ENCODE measurements around the gene MYO7B. TPM values are rescaled to one million over a fixed set of nuclear protein-coding genes. Genes with fewer than 3 reads are reported as not detected.

The MYO7B gene
- polyA plus RNA-seq, 1 of the 3 experiments (the other 2 are of a cell fraction) = 0.08 TPM

DNA sequence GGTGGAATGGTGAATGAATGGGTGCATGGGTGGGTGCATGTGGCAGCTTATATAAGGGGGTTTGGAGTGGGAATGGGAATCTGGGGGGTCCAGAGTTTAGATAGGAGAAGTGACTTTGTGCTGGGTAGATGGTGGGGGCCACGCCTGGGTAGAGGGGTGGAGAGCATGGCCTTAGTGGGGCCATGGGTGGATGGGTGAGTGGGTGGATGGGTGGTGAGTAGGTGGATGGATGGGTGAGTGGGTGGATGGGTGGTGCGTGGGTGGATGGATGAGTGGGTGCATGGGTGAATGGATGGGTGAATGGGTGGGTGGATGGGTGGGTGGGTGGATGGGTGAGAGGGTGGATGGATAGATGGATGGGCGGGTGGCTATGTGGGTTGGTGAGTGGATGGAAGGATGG is 53.9 kb downstream of the MYO7B start:
- Histone ChIP-seq H3F3A (replicated peaks; ENCODE audit: insufficient read depth) (no peaks in the 10 kb centered on the region), H3K79me2 (ENCODE audit: insufficient read depth) (no peaks in the 10 kb centered on the region), H3K9ac (no peak overlapping the region), H2AFZ (ENCODE audit: low read depth) (no peak overlapping the region), H3K9me3 (no peaks in the 10 kb centered on the region), H3K9me2 (no peaks in the 10 kb centered on the region), H3K4me3 (ENCODE audit: low read depth in 2 of 2, low read length in 1 of 2) (no peak overlapping the region), H3K27me3 (ENCODE audit: insufficient read depth) (no peaks in the 10 kb centered on the region), H3K27ac (ENCODE audit: low read depth in 2 of 2, low read length in 1 of 2) (no peak overlapping the region), H3K4me1 (ENCODE audit: control insufficient read depth in 1 of 2, insufficient read depth in 2 of 2, low read depth in 1 of 2, low read length in 1 of 2) (no peaks in the 10 kb centered on the region), H3K4me2 (no peak overlapping the region), H4K20me1 (ENCODE audit: insufficient read depth) (no peaks in the 10 kb centered on the region), H3K36me3 (replicated peaks in 1 of 2; ENCODE audit: control insufficient read depth in 1 of 2, insufficient read depth in 2 of 2, low read length in 1 of 2) (no peaks in the 10 kb centered on the region)
- WGBS (ENCODE audit: low lambda C conversion rate) = 65% methylated on average over 3 of the region's 3 CpGs
- TF ChIP-seq MAX (IDR thresholded peaks at IDR 0.05; ENCODE audit: low read depth) = no peak
- TF ChIP-seq RCOR1 (IDR thresholded peaks at IDR 0.05; ENCODE audit: low read length) = no peak
- no peak for TF ChIP-seq EZH2phosphoT487 (IDR thresholded peaks at IDR 0.05; ENCODE audit: borderline replicate concordance, low read depth)
- no peak for TF ChIP-seq ZBTB33 (IDR thresholded peaks at IDR 0.05; ENCODE audit: borderline replicate concordance, low read depth)
- DNase-seq = no peak
- CTCF ChIA-PET = interaction anchor here (1.3 kb wide), 2 partner anchors 9 to 86 kb away, joined by 3 to 4 read pairs; partner anchors contain the start of gene LIMS2
- POLR2A ChIA-PET = no interaction called here

DNA sequence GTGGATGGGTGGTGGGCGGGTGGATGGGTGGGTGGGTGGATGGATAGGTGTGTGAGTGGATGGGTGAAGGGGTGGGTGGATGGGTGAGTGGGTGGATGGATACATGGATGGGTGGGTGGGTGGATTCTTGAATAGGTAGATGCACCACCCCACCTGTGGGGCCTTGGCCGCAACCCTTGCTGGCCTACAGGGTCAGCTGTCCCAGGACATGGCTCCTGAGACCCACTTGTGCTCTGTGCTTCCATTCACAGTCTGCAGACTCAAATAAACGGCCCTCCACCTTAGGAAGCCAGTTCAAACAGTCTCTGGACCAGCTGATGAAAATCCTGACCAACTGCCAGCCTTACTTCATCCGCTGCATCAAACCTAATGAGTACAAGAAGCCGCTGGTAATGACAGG is 54.4 kb downstream of the MYO7B start:
- no peak overlapping the region for H3K9ac ChIP-seq
- no peak for TF ChIP-seq SIN3A (IDR thresholded peaks at IDR 0.05; ENCODE audit: borderline replicate concordance, low read depth, low read length)
- no peak for TF ChIP-seq TCF12 (IDR thresholded peaks at IDR 0.05)
- TF ChIP-seq YY1 (IDR thresholded peaks at IDR 0.05; ENCODE audit: low read depth) = no peak
- TF ChIP-seq EP300 (IDR thresholded peaks at IDR 0.05; ENCODE audit: borderline replicate concordance in 1 of 2, low read depth in 1 of 2, low read length in 1 of 2) = no peak
- no peak for TF ChIP-seq JUND (IDR thresholded peaks at IDR 0.05)
- TF ChIP-seq, protein P1, sequence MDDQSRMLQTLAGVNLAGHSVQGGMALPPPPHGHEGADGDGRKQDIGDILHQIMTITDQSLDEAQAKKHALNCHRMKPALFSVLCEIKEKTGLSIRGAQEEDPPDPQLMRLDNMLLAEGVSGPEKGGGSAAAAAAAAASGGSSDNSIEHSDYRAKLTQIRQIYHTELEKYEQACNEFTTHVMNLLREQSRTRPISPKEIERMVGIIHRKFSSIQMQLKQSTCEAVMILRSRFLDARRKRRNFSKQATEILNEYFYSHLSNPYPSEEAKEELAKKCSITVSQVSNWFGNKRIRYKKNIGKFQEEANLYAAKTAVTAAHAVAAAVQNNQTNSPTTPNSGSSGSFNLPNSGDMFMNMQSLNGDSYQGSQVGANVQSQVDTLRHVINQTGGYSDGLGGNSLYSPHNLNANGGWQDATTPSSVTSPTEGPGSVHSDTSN (IDR thresholded peaks at IDR 0.05) = no peak
- TF ChIP-seq FOXJ3 (CRISPR knock-in tag; IDR thresholded peaks at IDR 0.05) = no peak
- TF ChIP-seq, protein P2, sequence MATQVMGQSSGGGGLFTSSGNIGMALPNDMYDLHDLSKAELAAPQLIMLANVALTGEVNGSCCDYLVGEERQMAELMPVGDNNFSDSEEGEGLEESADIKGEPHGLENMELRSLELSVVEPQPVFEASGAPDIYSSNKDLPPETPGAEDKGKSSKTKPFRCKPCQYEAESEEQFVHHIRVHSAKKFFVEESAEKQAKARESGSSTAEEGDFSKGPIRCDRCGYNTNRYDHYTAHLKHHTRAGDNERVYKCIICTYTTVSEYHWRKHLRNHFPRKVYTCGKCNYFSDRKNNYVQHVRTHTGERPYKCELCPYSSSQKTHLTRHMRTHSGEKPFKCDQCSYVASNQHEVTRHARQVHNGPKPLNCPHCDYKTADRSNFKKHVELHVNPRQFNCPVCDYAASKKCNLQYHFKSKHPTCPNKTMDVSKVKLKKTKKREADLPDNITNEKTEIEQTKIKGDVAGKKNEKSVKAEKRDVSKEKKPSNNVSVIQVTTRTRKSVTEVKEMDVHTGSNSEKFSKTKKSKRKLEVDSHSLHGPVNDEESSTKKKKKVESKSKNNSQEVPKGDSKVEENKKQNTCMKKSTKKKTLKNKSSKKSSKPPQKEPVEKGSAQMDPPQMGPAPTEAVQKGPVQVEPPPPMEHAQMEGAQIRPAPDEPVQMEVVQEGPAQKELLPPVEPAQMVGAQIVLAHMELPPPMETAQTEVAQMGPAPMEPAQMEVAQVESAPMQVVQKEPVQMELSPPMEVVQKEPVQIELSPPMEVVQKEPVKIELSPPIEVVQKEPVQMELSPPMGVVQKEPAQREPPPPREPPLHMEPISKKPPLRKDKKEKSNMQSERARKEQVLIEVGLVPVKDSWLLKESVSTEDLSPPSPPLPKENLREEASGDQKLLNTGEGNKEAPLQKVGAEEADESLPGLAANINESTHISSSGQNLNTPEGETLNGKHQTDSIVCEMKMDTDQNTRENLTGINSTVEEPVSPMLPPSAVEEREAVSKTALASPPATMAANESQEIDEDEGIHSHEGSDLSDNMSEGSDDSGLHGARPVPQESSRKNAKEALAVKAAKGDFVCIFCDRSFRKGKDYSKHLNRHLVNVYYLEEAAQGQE (IDR thresholded peaks at IDR 0.05; ENCODE audit: low read depth, low read length) = no peak
- TF ChIP-seq, protein P3, sequence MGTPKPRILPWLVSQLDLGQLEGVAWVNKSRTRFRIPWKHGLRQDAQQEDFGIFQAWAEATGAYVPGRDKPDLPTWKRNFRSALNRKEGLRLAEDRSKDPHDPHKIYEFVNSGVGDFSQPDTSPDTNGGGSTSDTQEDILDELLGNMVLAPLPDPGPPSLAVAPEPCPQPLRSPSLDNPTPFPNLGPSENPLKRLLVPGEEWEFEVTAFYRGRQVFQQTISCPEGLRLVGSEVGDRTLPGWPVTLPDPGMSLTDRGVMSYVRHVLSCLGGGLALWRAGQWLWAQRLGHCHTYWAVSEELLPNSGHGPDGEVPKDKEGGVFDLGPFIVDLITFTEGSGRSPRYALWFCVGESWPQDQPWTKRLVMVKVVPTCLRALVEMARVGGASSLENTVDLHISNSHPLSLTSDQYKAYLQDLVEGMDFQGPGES (IDR thresholded peaks at IDR 0.05; ENCODE audit: low read depth, low read length) = no peak
- TF ChIP-seq ELF1 (IDR thresholded peaks at IDR 0.05) = no peak
- TF ChIP-seq NFIC (IDR thresholded peaks at IDR 0.05; ENCODE audit: borderline replicate concordance) = no peak
- TF ChIP-seq POLR2AphosphoS5 (IDR thresholded peaks at IDR 0.05; ENCODE audit: low read depth, low read length) = no peak
- no peak for TF ChIP-seq RAD21 (IDR thresholded peaks at IDR 0.05; ENCODE audit: low read length)
- TF ChIP-seq RFX5 (IDR thresholded peaks at IDR 0.05; ENCODE audit: low read length) = no peak
- H3K27me3 ChIP-seq (ENCODE audit: insufficient read depth) = no peaks in the 10 kb centered on the region
- no peaks in the 10 kb centered on the region for H3K36me3 ChIP-seq (replicated peaks in 1 of 2; ENCODE audit: control insufficient read depth in 1 of 2, insufficient read depth in 2 of 2, low read length in 1 of 2)
- POLR2A ChIA-PET = interaction anchor here (1.9 kb wide), 1 partner anchor 63 kb away, joined by 4 read pairs; the partner anchor contains the start of gene IWS1
- no peaks in the 10 kb centered on the region for H3K79me2 ChIP-seq (ENCODE audit: insufficient read depth)
- no peaks in the 10 kb centered on the region for H3K9me3 ChIP-seq
- H3K27ac ChIP-seq (ENCODE audit: low read depth in 2 of 2, low read length in 1 of 2) = no peak overlapping the region
- no peak overlapping the region for H3K4me3 ChIP-seq (ENCODE audit: low read depth in 2 of 2, low read length in 1 of 2)
- CTCF ChIA-PET = interaction anchor here (1.3 to 2.5 kb wide), 4 partner anchors 8 to 85 kb away, joined by 3 to 37 read pairs (median 8); partner anchors contain the start of gene LIMS2
- no peaks in the 10 kb centered on the region for H3F3A ChIP-seq (replicated peaks; ENCODE audit: insufficient read depth)
- no peaks in the 10 kb centered on the region for H3K9me2 ChIP-seq
- WGBS (ENCODE audit: low lambda C conversion rate) = 54% methylated on average over 4 of the region's 5 CpGs
- no peak overlapping the region for H2AFZ ChIP-seq (ENCODE audit: low read depth)
- DNase-seq = no peak
- no peaks in the 10 kb centered on the region for H4K20me1 ChIP-seq (ENCODE audit: insufficient read depth)
- no peaks in the 10 kb centered on the region for H3K4me1 ChIP-seq (ENCODE audit: control insufficient read depth in 1 of 2, insufficient read depth in 2 of 2, low read depth in 1 of 2, low read length in 1 of 2)
- no peak overlapping the region for H3K4me2 ChIP-seq
